ENCODE measurements around the gene TEAD4.

The TEAD4 gene

DNA sequence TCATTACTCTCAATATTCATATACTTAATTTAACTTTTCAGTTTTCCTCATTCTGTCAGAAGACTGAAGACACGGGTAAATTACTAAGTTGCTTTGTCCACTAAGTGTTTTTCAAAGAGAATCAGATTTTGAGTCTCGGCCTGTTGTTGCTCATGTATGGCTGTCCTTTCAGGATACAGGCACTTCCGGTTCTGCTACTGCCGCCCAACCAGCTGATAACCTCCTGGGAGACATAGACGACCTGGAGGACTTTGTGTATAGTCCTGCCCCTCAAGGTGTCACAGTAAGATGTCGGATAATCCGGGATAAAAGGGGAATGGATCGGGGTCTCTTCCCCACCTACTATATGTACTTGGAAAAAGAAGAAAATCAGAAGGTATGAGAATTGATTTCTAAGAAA is 28.3 kb upstream of the TEAD4 start:
- TF ChIP-seq CTCF (IDR thresholded peaks at IDR 0.05; ENCODE audit: insufficient read depth, low read depth, low read length, missing control alignments) = no peak
- no peak overlapping the region for H3K4me3 ChIP-seq (ENCODE audit: low read depth, low read length)

GRCh38 chr12:2933586-2933985 is 25.6 kb upstream of the TEAD4 start:
- TF ChIP-seq CTCF (IDR thresholded peaks at IDR 0.05; ENCODE audit: insufficient read depth, low read depth, low read length, missing control alignments) = no peak
- no peak overlapping the region for H3K4me3 ChIP-seq (ENCODE audit: low read depth, low read length)

More for the DNA sequence above, 28.3 kb upstream of the TEAD4 start:
- DNase-seq (ENCODE audit: low read depth) = no peak

GRCh38 chr12:2934371-2934770 is 24.8 kb upstream of the TEAD4 start:
- no peak overlapping the region for H3K4me3 ChIP-seq (ENCODE audit: low read depth, low read length)
- TF ChIP-seq CTCF (IDR thresholded peaks at IDR 0.05; ENCODE audit: insufficient read depth, low read depth, low read length, missing control alignments) = no peak
- no peak for DNase-seq (ENCODE audit: low read depth)

More at GRCh38 chr12:2933586-2933985, 25.6 kb upstream of the TEAD4 start:
- no peak for DNase-seq (ENCODE audit: low read depth)

DNA sequence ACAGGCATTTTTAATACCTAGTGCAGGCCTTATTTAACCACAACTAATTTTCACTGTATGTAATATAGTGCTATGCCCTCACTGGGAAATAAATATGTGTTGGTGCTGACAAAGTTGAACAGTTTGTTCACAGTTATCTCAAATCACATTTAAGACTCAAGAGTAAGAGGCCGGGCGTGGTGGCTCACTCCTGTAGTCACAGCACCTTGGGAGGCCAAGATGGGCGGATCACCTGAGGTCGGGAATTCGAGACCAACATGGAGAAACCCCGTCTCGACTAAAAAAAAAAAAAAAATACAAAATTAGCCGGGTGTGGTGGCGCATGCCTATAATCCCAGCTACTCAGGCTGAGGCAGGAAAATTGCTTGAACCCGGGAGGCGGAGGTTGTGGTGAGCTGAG is 22.9 kb upstream of the TEAD4 start:
- TF ChIP-seq CTCF (IDR thresholded peaks at IDR 0.05; ENCODE audit: insufficient read depth, low read depth, low read length, missing control alignments) = no peak
- no peak for DNase-seq (ENCODE audit: low read depth)
- no peak overlapping the region for H3K4me3 ChIP-seq (ENCODE audit: low read depth, low read length)

- no peak for TF ChIP-seq CTCF (IDR thresholded peaks at IDR 0.05; ENCODE audit: insufficient read depth, low read depth, low read length, missing control alignments)
Measured at GRCh38 chr12:2937500-2937899, 21.7 kb upstream of the TEAD4 start.

DNA sequence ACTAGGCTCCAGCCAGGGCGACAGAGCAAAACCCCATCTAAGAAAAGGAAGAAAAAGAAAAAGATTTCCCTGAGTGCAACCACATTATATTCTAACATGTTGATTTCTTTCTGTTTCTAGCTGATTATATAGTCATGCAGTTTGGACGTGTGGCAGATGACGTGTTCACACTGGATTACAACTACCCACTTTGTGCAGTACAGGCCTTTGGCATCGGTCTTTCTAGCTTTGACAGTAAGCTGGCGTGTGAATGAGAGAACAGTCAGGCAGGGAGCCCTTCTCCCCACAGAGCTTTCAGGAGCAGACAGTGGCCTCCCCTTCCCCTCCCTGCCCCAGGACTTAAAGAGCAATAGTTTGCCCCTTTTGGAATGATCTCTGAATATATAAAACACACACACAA is 20.0 kb upstream of the TEAD4 start:
- no peak for DNase-seq (ENCODE audit: low read depth)
- no peak for TF ChIP-seq CTCF (IDR thresholded peaks at IDR 0.05; ENCODE audit: insufficient read depth, low read depth, low read length, missing control alignments)
- no peak overlapping the region for H3K4me3 ChIP-seq (ENCODE audit: low read depth, low read length)

More at GRCh38 chr12:2937500-2937899, 21.7 kb upstream of the TEAD4 start:
- no peak overlapping the region for H3K4me3 ChIP-seq (ENCODE audit: low read depth, low read length)
- no peak for DNase-seq (ENCODE audit: low read depth)

DNA sequence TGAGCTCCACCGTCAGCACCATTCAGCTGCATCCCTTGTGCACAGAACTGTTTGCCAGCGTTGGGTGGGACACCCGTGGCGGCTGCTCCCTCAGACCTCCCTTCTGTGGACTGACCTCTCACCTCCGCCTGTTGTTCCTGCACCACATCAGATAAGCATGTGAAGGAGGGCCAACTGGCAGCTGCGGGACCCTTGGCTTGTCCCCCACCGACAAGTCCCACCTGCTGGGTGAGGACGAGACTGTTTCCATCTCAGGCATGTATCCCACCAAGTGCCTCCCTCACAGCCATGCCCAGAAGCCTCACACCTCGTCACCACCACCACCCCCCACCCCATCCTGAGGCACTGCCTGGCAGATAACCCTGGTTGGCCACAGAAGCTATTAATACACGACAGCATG is 18.6 kb upstream of the TEAD4 start:
- TF ChIP-seq CTCF (IDR thresholded peaks at IDR 0.05; ENCODE audit: insufficient read depth, low read depth, low read length, missing control alignments) = no peak
- DNase-seq (ENCODE audit: low read depth) = no peak
- no peak overlapping the region for H3K4me3 ChIP-seq (ENCODE audit: low read depth, low read length)
